H1 (cell line): ENCODE results near the gene CD44. TPM values are rescaled to one million over a fixed set of nuclear protein-coding genes. Genes with fewer than 3 reads are reported as not detected.

ENCODE experiments used
- CHD1 ChIP-seq: IDR thresholded peaks from 2 replicates; pipeline ENCODE4 v1.6.1; 2012; ENCODE audit warnings: low read depth, low read length, improper control_type of control experiment
- PHF8 ChIP-seq: fragments of 200-600 bp; sonication (generic); conservative IDR thresholded peaks from 2 replicates; pipeline ENCODE4 v1.7.1; 2012; ENCODE audit warnings: low read depth, mild to moderate bottlenecking, inconsistent platforms, low read length, moderate library complexity
- RBBP5 ChIP-seq: IDR thresholded peaks from 2 replicates; pipeline ENCODE4 v1.7.1; 2012; ENCODE audit warnings: low read depth, mild to moderate bottlenecking, inconsistent platforms, low read length, moderate library complexity, borderline replicate concordance
- polyA plus RNA-seq, 7 experiments: library from polyadenylated mRNA; depleted of rRNA in 3 of 7; stranded (reverse) in 5 of 7; unstranded in 2 of 7; fragments of >200 nt in 5 of 7; fragments of 200-250 nt in 2 of 7; gene quantifications; 1 replicate in 5 of 7; 2 replicates in 1 of 7; 4 replicates in 1 of 7; pipeline versions ENCODE4 v1.2.1 to v1.2.3, GENCODE V29; 2011 to 2013; ENCODE audit warnings: missing spikeins in 2 of 7, mixed read lengths in 2 of 7
- total RNA-seq: library from RNA; stranded (reverse); fragmentation: NEBNext Ultra II Directional; extraction: Animal tissue kit (Norgen Biotek cat#: 25700); gene quantifications from 2 replicates; pipeline ENCODE4 v1.2.1, GENCODE V29; 2021
- TF ChIP-seq, protein P1 (sequence below): fragments of 300-600 bp; sonication (generic); IDR thresholded peaks from 2 replicates; pipeline ENCODE4 v1.7.1; 2012; ENCODE audit warnings: low read length, moderate library complexity, mild to moderate bottlenecking, inconsistent platforms; ENCODE audit not compliant: insufficient replicate concordance

CD44 gene
- total and polyA plus RNA-seq, 2 of the 8 experiments (the other 6 are each of a cell fraction or from before 2014, with no cell fraction given): 11.8 to 13.7 TPM

DNA sequence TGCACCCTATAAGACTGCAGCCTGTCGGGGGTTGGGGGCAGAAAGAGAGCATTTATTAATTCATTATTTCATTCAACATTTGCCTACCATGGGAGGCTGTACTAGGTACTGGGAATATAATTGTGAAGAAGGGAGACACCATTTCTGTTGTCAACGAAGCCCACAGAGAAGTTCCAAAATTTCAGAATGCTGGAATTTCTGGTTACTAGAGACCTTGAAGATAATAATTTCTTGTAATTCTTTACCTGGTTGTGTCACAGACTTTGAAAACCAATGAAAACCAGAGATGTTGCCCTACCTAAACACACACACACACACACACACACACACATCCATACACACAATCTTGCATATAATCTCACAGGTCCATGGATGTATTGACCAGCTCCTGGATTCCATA lies 30.1 kb downstream of the CD44 start (continued):
- TF ChIP-seq, protein P1, sequence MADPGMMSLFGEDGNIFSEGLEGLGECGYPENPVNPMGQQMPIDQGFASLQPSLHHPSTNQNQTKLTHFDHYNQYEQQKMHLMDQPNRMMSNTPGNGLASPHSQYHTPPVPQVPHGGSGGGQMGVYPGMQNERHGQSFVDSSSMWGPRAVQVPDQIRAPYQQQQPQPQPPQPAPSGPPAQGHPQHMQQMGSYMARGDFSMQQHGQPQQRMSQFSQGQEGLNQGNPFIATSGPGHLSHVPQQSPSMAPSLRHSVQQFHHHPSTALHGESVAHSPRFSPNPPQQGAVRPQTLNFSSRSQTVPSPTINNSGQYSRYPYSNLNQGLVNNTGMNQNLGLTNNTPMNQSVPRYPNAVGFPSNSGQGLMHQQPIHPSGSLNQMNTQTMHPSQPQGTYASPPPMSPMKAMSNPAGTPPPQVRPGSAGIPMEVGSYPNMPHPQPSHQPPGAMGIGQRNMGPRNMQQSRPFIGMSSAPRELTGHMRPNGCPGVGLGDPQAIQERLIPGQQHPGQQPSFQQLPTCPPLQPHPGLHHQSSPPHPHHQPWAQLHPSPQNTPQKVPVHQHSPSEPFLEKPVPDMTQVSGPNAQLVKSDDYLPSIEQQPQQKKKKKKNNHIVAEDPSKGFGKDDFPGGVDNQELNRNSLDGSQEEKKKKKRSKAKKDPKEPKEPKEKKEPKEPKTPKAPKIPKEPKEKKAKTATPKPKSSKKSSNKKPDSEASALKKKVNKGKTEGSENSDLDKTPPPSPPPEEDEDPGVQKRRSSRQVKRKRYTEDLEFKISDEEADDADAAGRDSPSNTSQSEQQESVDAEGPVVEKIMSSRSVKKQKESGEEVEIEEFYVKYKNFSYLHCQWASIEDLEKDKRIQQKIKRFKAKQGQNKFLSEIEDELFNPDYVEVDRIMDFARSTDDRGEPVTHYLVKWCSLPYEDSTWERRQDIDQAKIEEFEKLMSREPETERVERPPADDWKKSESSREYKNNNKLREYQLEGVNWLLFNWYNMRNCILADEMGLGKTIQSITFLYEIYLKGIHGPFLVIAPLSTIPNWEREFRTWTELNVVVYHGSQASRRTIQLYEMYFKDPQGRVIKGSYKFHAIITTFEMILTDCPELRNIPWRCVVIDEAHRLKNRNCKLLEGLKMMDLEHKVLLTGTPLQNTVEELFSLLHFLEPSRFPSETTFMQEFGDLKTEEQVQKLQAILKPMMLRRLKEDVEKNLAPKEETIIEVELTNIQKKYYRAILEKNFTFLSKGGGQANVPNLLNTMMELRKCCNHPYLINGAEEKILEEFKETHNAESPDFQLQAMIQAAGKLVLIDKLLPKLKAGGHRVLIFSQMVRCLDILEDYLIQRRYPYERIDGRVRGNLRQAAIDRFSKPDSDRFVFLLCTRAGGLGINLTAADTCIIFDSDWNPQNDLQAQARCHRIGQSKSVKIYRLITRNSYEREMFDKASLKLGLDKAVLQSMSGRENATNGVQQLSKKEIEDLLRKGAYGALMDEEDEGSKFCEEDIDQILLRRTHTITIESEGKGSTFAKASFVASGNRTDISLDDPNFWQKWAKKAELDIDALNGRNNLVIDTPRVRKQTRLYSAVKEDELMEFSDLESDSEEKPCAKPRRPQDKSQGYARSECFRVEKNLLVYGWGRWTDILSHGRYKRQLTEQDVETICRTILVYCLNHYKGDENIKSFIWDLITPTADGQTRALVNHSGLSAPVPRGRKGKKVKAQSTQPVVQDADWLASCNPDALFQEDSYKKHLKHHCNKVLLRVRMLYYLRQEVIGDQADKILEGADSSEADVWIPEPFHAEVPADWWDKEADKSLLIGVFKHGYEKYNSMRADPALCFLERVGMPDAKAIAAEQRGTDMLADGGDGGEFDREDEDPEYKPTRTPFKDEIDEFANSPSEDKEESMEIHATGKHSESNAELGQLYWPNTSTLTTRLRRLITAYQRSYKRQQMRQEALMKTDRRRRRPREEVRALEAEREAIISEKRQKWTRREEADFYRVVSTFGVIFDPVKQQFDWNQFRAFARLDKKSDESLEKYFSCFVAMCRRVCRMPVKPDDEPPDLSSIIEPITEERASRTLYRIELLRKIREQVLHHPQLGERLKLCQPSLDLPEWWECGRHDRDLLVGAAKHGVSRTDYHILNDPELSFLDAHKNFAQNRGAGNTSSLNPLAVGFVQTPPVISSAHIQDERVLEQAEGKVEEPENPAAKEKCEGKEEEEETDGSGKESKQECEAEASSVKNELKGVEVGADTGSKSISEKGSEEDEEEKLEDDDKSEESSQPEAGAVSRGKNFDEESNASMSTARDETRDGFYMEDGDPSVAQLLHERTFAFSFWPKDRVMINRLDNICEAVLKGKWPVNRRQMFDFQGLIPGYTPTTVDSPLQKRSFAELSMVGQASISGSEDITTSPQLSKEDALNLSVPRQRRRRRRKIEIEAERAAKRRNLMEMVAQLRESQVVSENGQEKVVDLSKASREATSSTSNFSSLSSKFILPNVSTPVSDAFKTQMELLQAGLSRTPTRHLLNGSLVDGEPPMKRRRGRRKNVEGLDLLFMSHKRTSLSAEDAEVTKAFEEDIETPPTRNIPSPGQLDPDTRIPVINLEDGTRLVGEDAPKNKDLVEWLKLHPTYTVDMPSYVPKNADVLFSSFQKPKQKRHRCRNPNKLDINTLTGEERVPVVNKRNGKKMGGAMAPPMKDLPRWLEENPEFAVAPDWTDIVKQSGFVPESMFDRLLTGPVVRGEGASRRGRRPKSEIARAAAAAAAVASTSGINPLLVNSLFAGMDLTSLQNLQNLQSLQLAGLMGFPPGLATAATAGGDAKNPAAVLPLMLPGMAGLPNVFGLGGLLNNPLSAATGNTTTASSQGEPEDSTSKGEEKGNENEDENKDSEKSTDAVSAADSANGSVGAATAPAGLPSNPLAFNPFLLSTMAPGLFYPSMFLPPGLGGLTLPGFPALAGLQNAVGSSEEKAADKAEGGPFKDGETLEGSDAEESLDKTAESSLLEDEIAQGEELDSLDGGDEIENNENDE: no peak
- TF ChIP-seq RBBP5: no peak
- TF ChIP-seq PHF8: no peak
- TF ChIP-seq CHD1: no peak
